CD14-positive monocyte (primary cell): Measurements from ENCODE around the gene LCA5L. TPM values are rescaled to one million over a fixed set of nuclear protein-coding genes. Genes with fewer than 3 reads are reported as not detected.
"Not testable (repeated sequence)": the region's sequence is repeated elsewhere in the genome, so short reads cannot be mapped to it uniquely, and the experiment has no call there.

Source experiments
- DNase-seq, 3 donors: peaks; one replicate each; pipeline ENCODE4 v3.0.0-alpha.2; 2011 to 2022
- H2AFZ ChIP-seq: 2 replicates; pipeline ENCODE4 v1.6.0; 2012; ENCODE audit warnings: mild to moderate bottlenecking, low read depth, low read length, inconsistent platforms; ENCODE audit not compliant: insufficient read depth, poor library complexity, severe bottlenecking
- H3K27ac ChIP-seq, 2 donors: 1 replicate in 1 of 2; 2 replicates in 1 of 2; pipeline ENCODE4 v1.5.1; 2012 to 2013; ENCODE audit warnings: low read length in 2 of 2, control low read depth in 1 of 2, inconsistent platforms in 1 of 2, low read depth in 1 of 2, mild to moderate bottlenecking in 1 of 2
- H3K27me3 ChIP-seq, 2 donors: one replicate each; pipeline versions ENCODE4 v1.6.0 to v1.6.1; 2011 to 2013; ENCODE audit warnings: low read length in 2 of 2; ENCODE audit not compliant: control insufficient read depth in 2 of 2, insufficient read depth in 2 of 2
- H3K36me3 ChIP-seq, 2 donors: replicated peaks in 1 of 2; 1 replicate in 1 of 2; 2 replicates in 1 of 2; pipeline versions ENCODE4 v1.5.1 to v1.6.1; 2012 to 2013; ENCODE audit warnings: low read length in 2 of 2, control low read depth in 1 of 2, inconsistent platforms in 1 of 2, mild to moderate bottlenecking in 1 of 2; ENCODE audit not compliant: insufficient read depth in 2 of 2, control insufficient read depth in 1 of 2
- H3K4me1 ChIP-seq, 2 donors: 1 replicate in 1 of 2; 2 replicates in 1 of 2; pipeline versions ENCODE4 v1.5.1 to v1.6.1; 2012 to 2013; ENCODE audit warnings: low read length in 2 of 2, control low read depth in 1 of 2, inconsistent platforms in 1 of 2, mild to moderate bottlenecking in 1 of 2, moderate library complexity in 1 of 2; ENCODE audit not compliant: insufficient read depth in 2 of 2, control insufficient read depth in 1 of 2
- H3K4me2 ChIP-seq: replicated peaks from 2 replicates; pipeline ENCODE3; 2012; ENCODE audit warnings: low read length, moderate library complexity, mild to moderate bottlenecking; ENCODE audit not compliant: poor library complexity, severe bottlenecking; ENCODE audit errors: extremely low read depth
- H3K4me3 ChIP-seq, 3 experiments: fragments of 200-600 bp in 1 of 3; sonication (generic) in 1 of 3; replicated peaks in 1 of 3; 1 replicate in 2 of 3; 2 replicates in 1 of 3; pipeline ENCODE4 v1.5.1; 2011 to 2013; ENCODE audit warnings: low read length in 3 of 3, mild to moderate bottlenecking in 3 of 3, control low read depth in 2 of 3, low read depth in 2 of 3, inconsistent platforms in 1 of 3, moderate library complexity in 1 of 3
- H3K79me2 ChIP-seq: 2 replicates; pipeline ENCODE4 v1.6.0; 2012; ENCODE audit warnings: mild to moderate bottlenecking, control low read depth, inconsistent platforms, low read length, moderate library complexity; ENCODE audit not compliant: insufficient read depth
- H3K9ac ChIP-seq: 2 replicates; pipeline ENCODE4 v1.6.0; 2017; ENCODE audit warnings: low read length, mild to moderate bottlenecking; ENCODE audit not compliant: insufficient read depth, poor library complexity, severe bottlenecking
- H3K9me3 ChIP-seq, 2 donors: replicated peaks in 1 of 2; 1 replicate in 1 of 2; 2 replicates in 1 of 2; pipeline versions ENCODE4 v1.5.1 to v1.6.1; 2012 to 2013; ENCODE audit warnings: low read length in 2 of 2, control low read depth in 1 of 2; ENCODE audit not compliant: control insufficient read depth in 1 of 2, insufficient read depth in 1 of 2
- H4K20me1 ChIP-seq: 2 replicates; pipeline ENCODE4 v1.6.0; 2012; ENCODE audit warnings: mild to moderate bottlenecking, low read length, control low read depth, moderate library complexity; ENCODE audit not compliant: insufficient read depth
- H3K27ac Mint-ChIP-seq, 7 donors: one replicate each; pipeline ENCODE4 v1.8.0; 2020; ENCODE audit warnings: mild to moderate bottlenecking in 7 of 7, mixed read lengths in 7 of 7, moderate library complexity in 6 of 7, inconsistent platforms in 2 of 7
- H3K27me3 Mint-ChIP-seq, 3 donors: one replicate each; pipeline ENCODE4 v1.8.0; 2021 to 2022; ENCODE audit warnings: low read depth in 3 of 3, mild to moderate bottlenecking in 3 of 3, mixed read lengths in 3 of 3, moderate library complexity in 3 of 3, inconsistent platforms in 1 of 3
- H3K36me3 Mint-ChIP-seq, 2 donors: one replicate each; pipeline ENCODE4 v1.8.0; 2020; ENCODE audit warnings: mixed read lengths in 2 of 2, inconsistent platforms in 1 of 2, mild to moderate bottlenecking in 1 of 2
- H3K4me1 Mint-ChIP-seq: one replicate; pipeline ENCODE4 v1.8.0; 2020; ENCODE audit warnings: mild to moderate bottlenecking, mixed read lengths
- H3K4me3 Mint-ChIP-seq, 2 donors: one replicate each; pipeline ENCODE4 v1.8.0; 2020; ENCODE audit warnings: mild to moderate bottlenecking in 2 of 2, mixed read lengths in 2 of 2, moderate library complexity in 1 of 2
- H3K9me3 Mint-ChIP-seq, 7 donors: one replicate each; pipeline ENCODE4 v1.8.0; 2020 to 2022; ENCODE audit warnings: mixed read lengths in 7 of 7, mild to moderate bottlenecking in 6 of 7, moderate library complexity in 6 of 7, inconsistent platforms in 2 of 7
- WGBS: methylation state at CpG from one replicate; pipeline ENCODE4 v1.1.5; 2013; ENCODE audit warnings: missing lambda C conversion rate; ENCODE audit not compliant: insufficient coverage; 5-methylcytosine and 5-hydroxymethylcytosine counted together
- intact Hi-C, 2 donors: fragments of 100-400 bp; cut with micrococcal nuclease; formaldehyde crosslinking; loops; one replicate each; pipeline versions ENCODE4 v1.15.0 to v1.15.1; 2023
- polyA plus RNA-seq, 3 donors: library from polyadenylated mRNA; depleted of rRNA in 1 of 3; unstranded in 2 of 3; stranded (reverse) in 1 of 3; fragments of 300-500 nt in 2 of 3; fragments of >200 nt in 1 of 3; fragmentation: Illumina TruSeq in 2 of 3; gene quantifications; 1 replicate in 2 of 3; 2 replicates in 1 of 3; pipeline ENCODE4 v1.2.3, GENCODE V29; 2012 to 2021
- TF ChIP-seq, protein P1 (sequence below): fragments of 200-600 bp; IDR thresholded peaks from one replicate; pipeline ENCODE4 v1.8.0; 2022; ENCODE audit warnings: antibody characterized with exemption, mild to moderate bottlenecking

LCA5L gene
- polyA plus RNA-seq, 3 donors, result 0.12 TPM; not detected in 2

- Histone ChIP-seq H3K79me2 (no peaks in the 10 kb centered on the region), H3K27me3 (no peaks in the 10 kb centered on the region), H3K4me3 (no peak overlapping the region), H3K9ac (no peak overlapping the region), H3K4me2 (peak overlapping the region; percentile 22), H3K27ac (no peak overlapping the region), H3K4me1 (peaks cover 30 to 39% of the 10 kb centered on the region in 2 donors), H2AFZ (peak overlapping the region; percentile 39), H3K36me3 (no peaks in the 10 kb centered on the region), H3K9me3 (no peaks in the 10 kb centered on the region), H4K20me1 (no peaks in the 10 kb centered on the region)
- Mint-ChIP-seq H3K27ac (peak overlapping the region in 1 of 7 donors; percentile 12), H3K9me3 (no peaks in the 10 kb centered on the region), H3K4me1 (peaks cover 33% of the 10 kb centered on the region), H3K27me3 (peaks cover 0 to 4% (median 2%) of the 10 kb centered on the region in 3 donors), H3K36me3 (no peaks in the 10 kb centered on the region), H3K4me3 (peak overlapping the region; percentile 32)
- TF ChIP-seq, protein P1, sequence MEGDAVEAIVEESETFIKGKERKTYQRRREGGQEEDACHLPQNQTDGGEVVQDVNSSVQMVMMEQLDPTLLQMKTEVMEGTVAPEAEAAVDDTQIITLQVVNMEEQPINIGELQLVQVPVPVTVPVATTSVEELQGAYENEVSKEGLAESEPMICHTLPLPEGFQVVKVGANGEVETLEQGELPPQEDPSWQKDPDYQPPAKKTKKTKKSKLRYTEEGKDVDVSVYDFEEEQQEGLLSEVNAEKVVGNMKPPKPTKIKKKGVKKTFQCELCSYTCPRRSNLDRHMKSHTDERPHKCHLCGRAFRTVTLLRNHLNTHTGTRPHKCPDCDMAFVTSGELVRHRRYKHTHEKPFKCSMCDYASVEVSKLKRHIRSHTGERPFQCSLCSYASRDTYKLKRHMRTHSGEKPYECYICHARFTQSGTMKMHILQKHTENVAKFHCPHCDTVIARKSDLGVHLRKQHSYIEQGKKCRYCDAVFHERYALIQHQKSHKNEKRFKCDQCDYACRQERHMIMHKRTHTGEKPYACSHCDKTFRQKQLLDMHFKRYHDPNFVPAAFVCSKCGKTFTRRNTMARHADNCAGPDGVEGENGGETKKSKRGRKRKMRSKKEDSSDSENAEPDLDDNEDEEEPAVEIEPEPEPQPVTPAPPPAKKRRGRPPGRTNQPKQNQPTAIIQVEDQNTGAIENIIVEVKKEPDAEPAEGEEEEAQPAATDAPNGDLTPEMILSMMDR, result no peak
- no peak for DNase-seq
- intact Hi-C loops, result no loop called here
- WGBS, result 89% methylated on average over 3 of the region's 6 CpGs
Measured at GRCh38 chr21:39374046-39374445, 71.5 kb downstream of the LCA5L start.

GRCh38 chr21:39373634-39374033 is 71.9 kb downstream of the LCA5L start:
- Histone ChIP-seq H3K27ac (no peak overlapping the region), H2AFZ (peak overlapping the region; percentile 39), H4K20me1 (no peaks in the 10 kb centered on the region), H3K4me2 (peak overlapping the region; percentile 22), H3K9me3 (no peaks in the 10 kb centered on the region), H3K4me3 (no peak overlapping the region), H3K4me1 (peaks cover 30 to 39% of the 10 kb centered on the region in 2 donors), H3K27me3 (no peaks in the 10 kb centered on the region), H3K9ac (no peak overlapping the region), H3K79me2 (no peaks in the 10 kb centered on the region), H3K36me3 (no peaks in the 10 kb centered on the region)
- H3K27me3 Mint-ChIP-seq, result peaks cover 0 to 4% (median 2%) of the 10 kb centered on the region in 3 donors
- peak overlapping the region; percentile 32 for H3K4me3 Mint-ChIP-seq
- intact Hi-C loops, result no loop called here
- peak in 2 of 3 donors; percentile 46 to 50 for DNase-seq
- no peaks in the 10 kb centered on the region for H3K9me3 Mint-ChIP-seq
- WGBS, result 0% methylated on average over 4 of the region's 5 CpGs
- H3K27ac Mint-ChIP-seq, result peak overlapping the region in 1 of 7 donors; percentile 12
- TF ChIP-seq, protein P1, result peak; percentile 24
- peaks cover 33% of the 10 kb centered on the region for H3K4me1 Mint-ChIP-seq
- no peaks in the 10 kb centered on the region for H3K36me3 Mint-ChIP-seq

GRCh38 chr21:39369896-39370288 is 75.7 kb downstream of the LCA5L start:
- H3K36me3 Mint-ChIP-seq, H3K27me3 Mint-ChIP-seq, H3K79me2 ChIP-seq, H3K36me3 ChIP-seq, intact Hi-C loops, H4K20me1 ChIP-seq, H3K9me3 Mint-ChIP-seq, H2AFZ ChIP-seq, H3K9me3 ChIP-seq, H3K27me3 ChIP-seq: not testable (repeated sequence)
- H3K4me1 ChIP-seq, result peaks cover 30 to 39% of the 10 kb centered on the region in 2 donors
- 0% methylated on average over 2 of the region's 7 CpGs for WGBS
- H3K4me1 Mint-ChIP-seq, result peaks cover 30% of the 10 kb centered on the region
- peak overlapping the region; percentile 87 to 98 (median 92) for H3K27ac Mint-ChIP-seq
- H3K4me3 Mint-ChIP-seq, result peak overlapping the region in 1 of 2 donors; percentile 80
- H3K27ac ChIP-seq, result peak overlapping the region; percentile 59 to 73
- peak in 2 of 3 donors; percentile 46 to 62 for DNase-seq
- peak overlapping the region in 1 of 3 experiments; percentile 36 for H3K4me3 ChIP-seq
- H3K9ac ChIP-seq, result peak overlapping the region; percentile 8
- peak overlapping the region; percentile 57 for H3K4me2 ChIP-seq
